G401.6 (cell line): ENCODE results near the gene NACA.
A peak's percentile ranks its signal among the peaks of the same experiment; 100 is the strongest.
"Not testable (repeated sequence)": the region's sequence is repeated elsewhere in the genome, so short reads cannot be mapped to it uniquely, and the experiment has no call there.

Experiments used
- FAIRE-seq: peaks from 2 replicates; lab custom pipeline; 2012; peaks lifted over from hg19 to GRCh38; lab: Jason Lieb, UNC

NACA gene

DNA sequence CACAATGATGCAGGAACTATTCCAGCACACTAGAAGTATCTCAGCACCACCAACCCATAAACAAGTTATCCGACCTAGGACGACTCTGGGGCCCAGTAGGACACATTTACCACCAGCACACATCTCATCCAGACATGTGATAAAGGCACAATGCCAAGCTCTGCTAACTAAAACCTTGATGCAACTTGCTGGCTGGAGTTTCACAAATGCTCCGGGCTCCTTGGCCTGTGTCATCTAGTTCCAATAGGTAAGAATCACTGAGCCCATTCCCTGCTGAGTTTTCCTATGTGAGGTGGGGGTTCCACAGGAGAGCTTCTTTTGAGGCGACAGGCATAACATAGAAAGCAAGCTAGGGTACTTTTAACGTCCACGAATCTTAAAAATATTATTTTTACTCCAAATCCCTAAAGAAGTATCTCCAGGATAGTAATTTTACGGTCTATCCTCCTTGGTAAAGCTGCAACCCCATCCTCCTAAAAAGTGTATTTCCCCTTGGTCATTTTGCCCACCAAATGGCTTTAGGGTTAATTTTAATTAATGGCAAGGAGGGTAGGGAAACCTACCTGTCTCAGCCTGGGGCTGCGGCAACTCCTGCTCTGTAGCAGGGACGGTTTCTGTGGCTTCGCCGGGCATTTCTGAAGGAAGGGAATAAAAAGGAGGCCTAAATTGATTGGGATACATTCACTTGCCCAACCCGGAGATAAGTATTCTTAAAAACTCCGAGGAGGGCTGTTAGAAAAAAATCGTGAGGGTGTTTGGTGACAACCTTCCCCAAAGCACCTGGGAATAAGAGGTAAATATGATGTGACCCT, 1.0 kb downstream of the NACA start:
- FAIRE-seq = no peak

- no peak for FAIRE-seq
These were observed 1.7 kb downstream of the NACA start for GRCh38 chr12:56723352-56723751.

DNA sequence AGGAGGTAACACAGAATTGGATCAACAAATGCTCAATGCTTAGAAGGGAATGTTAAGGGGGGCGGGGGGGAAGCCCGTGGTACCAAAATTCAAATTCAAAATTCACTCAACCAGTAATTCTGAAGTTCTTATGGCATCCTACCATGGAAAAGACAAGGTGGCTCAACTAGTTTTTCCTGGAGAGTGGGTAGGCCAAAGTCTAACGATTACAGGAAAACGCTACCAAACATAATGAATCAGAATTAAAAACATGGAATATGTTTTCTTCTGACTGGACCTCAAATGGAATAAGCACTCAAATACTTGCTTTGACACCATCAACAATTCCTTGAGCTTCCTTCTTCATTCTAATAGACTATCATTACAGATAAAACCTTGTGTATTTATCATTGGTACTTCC, 2.3 kb downstream of the NACA start:
- no peak for FAIRE-seq

- no peak for FAIRE-seq
These were observed 3.4 kb downstream of the NACA start for GRCh38 chr12:56721721-56722120.

DNA sequence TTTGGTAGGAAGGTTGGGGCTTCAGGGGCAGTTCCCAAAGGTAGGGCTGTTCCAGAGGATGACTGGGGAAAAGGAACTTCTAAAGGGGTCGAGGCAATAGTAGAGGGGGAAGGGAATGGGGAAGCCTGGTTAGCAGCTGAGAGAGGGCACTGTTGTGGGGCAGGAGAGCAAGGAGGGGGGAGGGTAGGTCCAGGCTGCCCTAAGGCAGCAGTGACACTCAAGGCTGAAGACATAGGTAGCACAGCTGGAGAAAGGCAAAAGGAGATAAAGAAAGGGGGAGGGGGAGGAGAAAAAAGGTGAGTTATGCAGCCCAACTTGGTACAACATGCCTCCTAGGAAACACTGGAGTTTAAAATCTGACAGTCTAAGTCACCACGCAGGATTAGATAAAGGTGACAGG, 3.9 kb downstream of the NACA start:
- FAIRE-seq = no peak

- FAIRE-seq = no peak
These were observed 4.4 kb downstream of the NACA start for GRCh38 chr12:56720731-56721151.

DNA sequence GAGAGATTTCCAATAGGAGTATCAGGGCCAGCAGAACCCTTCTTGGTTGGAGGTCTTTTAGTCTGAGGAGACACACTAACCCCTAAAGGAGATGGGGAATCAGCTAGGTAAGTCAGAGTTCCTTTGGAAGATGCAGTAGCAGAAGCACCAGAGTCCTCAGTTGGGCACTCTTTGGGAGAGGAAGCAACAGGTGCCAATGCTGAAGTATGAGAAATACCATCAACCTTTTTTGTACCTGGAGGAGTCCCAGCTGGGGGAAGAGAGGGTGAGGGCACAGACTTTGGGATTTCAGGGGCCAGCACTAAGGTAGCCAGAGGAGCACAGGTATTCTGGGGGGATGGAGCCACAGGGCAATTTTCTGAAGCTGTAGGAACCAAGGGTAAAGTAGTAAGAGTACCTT, 6.0 kb downstream of the NACA start:
- no peak for FAIRE-seq

DNA sequence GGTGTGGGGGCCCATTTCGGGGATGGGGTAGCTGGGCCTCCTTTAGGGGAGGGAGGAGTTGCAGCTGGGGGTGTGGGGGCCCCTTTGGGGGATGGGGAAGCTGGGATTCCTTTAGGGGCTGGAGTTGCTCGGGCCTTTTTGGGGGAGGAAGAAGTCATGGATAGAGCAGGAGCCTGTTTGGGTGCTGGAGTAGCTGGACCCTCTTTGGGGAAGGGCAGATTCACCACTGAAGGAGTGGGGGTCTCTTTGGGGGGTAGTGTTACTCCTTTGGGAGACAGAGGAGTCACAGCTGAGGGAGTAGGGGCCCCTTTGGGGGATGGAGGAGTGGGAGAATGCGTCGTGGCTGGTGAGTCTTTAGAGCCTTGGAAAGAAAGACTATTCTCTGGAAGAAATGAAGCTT, 6.5 kb downstream of the NACA start:
- no peak for FAIRE-seq

DNA sequence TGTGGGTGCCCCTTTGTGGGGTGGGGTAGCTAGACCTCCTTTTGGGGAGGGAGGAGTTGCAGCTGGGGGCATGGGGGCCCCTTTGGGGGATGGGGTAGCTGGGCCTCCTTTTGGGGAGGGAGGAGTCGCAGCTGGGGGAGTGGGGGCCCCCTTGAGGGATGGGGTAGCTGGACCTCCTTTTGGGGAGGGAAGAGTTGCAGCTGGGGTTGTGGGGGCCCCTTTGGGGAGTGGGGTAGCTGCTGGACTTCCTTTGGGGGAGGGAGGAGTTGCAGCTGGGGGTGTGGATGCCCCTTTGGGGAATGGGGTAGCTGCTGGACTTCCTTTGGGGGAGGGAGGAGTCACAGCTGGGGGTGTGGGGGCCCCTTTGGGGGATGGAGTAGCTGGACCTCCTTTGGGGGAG, 7.0 kb downstream of the NACA start:
- FAIRE-seq = no peak

DNA sequence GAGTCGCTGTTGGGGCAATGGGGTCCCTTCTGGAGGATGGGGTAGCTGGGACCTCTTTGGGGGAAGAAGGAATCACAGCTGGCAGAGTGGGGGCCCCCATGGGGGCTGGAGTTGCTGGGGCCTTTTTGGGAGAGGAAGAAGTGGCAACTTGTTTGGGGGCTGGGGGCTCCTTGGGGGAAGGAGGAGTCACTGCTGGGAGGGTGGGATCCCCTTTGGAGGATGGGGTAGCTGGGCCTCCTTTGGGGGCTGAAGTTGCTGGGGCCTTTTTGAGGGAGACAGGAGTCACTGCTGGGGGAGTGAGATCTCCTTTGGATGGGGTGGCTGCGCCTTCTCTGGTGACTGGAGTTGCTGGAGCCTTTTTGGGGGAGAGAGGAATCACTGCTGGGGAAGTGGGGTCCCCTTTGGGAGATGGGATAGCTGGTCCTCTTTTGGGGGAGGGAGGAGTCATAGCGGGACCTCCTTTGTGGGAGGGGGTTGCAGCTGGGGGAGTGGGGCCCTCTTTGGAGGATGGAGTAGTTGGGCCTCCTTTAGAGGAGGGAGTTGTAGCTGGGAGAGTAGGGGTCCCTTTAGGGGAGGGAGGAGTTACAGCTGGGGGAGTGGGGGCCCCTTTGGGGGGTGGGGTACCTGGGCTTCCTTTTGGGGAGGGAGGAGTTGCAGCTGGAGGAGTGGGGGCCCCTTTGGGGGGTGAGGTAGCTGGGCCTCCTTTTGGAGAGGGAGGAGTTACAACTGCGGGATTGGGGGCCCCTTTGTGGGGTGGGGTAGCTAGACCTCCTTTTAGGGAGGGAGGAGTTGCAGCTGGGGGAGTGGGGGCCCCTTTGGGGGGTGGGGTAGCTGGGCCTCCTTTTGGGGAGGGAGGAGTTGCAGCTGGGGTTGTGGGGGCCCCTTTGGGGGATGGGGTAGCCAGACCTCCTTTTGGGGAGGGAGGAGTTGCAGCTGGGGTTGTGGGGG, 7.9 kb downstream of the NACA start:
- FAIRE-seq = no peak

- FAIRE-seq = no peak
These were observed 8.6 kb downstream of the NACA start for GRCh38 chr12:56716458-56716857.

DNA sequence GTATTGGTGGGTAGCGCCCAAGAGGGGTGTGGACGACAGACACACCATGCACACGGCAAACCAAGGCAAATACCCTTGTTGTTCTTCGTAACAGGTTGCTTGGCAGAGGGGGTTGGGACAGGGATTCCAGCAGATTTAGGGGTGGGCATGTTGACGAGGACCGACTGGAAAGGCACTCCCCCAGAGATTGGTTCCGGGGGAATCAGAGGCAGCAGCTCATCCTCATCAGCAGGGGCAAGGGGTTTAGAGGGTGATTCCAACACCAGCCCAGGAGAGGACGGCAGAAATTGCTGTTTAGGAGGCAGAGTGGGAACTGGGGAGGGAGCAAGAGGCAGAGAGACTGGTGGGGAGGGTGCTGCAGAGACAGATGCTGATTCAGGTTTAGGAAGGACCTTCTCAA, 9.3 kb downstream of the NACA start:
- FAIRE-seq = no peak

DNA sequence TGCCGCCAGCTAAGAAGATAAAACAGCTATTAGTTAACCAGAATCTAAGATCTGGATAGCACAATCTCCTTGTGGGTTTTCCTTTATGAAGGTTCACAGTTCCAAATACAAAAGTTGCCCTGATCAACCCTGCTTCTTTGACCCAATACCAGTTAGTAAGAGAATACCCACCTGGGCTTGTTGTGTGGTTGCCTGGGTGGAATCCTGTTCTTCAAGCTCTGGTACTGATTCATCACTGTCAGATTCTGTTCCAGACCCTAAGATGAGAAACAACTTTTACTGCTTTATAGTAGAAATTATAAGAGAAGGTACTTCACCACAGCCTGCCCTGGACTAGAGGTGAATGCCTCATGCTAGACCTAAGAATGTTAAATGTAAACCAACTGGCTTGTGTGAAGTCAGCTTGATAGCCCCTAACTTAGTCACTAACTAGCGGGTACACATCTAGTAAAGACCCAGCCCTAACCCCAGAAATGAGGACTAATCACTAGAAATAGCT, 10.6 kb downstream of the NACA start:
- FAIRE-seq = no peak

DNA sequence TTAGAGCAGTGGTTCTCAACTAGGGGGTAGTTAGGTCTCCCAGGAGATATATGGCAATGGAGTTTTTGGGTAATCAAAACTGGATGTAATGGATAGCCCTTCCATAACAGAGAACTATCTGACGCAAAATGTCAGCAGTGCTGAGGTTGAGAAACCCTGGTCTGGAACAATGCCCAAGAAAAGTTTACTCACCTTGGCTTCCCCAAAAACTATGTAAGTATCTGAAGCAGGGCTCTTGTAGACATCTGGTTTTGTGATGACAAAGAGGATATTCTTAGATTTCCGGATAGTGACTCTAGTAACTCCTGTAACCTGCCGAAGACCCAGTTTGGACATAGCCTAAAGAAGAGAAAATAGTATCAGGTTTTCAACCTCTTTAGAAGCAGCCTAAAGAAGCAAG, 11.8 kb downstream of the NACA start:
- FAIRE-seq = no peak

DNA sequence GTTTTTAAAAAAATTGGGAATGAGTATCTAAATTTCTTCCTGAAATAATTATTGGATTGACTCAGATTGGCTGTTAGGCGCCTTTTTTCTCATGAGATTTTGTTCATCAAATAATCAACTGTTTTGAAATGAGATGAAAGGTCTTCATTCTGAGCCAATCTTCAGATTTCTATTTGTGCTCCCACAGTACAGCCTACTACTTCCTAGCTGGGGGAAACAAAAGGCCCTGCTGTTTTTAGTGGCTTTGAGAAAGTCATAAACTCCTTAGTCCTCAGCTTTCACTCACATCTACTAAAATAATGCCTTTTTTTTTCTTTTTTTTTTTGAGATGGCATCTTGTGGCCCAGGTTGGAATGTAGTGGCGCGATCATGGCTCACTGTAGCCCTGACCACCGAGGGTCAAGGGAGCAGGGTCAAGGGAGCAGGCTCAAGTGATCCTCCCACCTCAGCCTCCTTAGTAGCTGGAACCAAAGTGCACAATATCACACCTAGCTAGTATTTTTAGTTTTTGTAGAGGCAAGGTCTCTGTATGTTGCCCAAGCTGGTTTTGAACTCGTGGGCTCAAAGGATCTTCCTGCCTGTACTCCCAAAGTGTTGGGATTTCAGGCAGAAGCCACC, 15.2 kb downstream of the NACA start:
- peak; percentile 47 for FAIRE-seq

- FAIRE-seq = not testable (repeated sequence)
These were observed 20.6 kb downstream of the NACA start for GRCh38 chr12:56704522-56704921.

- FAIRE-seq = no peak
These were observed 26.0 kb downstream of the NACA start for GRCh38 chr12:56699020-56699661.

GRCh38 chr12:56695327-56696101, 29.6 kb downstream of the NACA start:
- FAIRE-seq = no peak

GRCh38 chr12:56694161-56694560, 30.9 kb downstream of the NACA start:
- no peak for FAIRE-seq

DNA sequence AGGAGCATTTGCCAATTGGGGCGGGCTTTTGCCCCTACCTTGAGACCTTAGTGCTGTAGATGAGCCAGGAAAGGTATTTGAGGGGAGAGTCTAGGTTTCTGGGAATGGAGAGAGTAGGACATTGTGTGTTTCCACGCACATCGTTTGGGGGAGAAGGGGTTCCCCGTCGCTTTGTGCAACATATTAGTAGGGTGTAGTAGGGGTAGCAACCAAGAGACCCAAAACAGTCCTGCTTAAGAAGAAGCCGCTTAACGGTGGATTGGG, 36.3 kb downstream of the NACA start:
- FAIRE-seq = no peak

GRCh38 chr12:56688129-56688845, 36.8 kb downstream of the NACA start, which contains the start of gene PTGES3:
Gene PTGES3 (minus strand): TSS chr12:56688284. CDS start chr12:56687999, 285 bp downstream.
- peak; percentile 89 for FAIRE-seq
